GM18502 (cell line): ENCODE results near the gene ARHGAP15.

Experiments used
- ATAC-seq: cut with Tn5 transposase; IDR thresholded peaks from one replicate; pipeline ENCODE4 v1.9.1; 2021; ENCODE audit warnings: mild to moderate bottlenecking; ENCODE audit not compliant: unreplicated experiment, poor library complexity

Gene ARHGAP15

DNA sequence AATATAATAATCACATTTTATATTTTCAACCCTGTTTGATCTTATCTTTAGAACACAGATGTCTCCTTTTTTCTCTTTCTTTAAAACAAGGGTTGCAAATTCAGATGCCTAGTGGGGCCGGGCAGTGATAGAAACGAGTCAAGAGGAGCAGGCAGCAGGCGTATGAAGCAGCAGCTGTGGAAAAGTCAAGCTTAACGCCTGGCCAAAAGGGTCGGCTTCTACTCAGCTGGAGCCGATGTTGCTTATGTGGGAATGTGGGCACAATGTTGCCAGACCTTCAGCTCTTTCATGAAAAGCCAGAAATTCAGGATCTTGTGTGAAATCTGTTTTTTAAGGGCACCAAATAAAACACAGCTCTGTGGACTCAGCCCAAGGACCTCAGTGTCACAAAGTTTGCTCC, 642.7 kb downstream of the ARHGAP15 start:
- no peak for ATAC-seq

GRCh38 chr2:143776526-143777297, 647.5 kb downstream of the ARHGAP15 start:
- no peak for ATAC-seq

DNA sequence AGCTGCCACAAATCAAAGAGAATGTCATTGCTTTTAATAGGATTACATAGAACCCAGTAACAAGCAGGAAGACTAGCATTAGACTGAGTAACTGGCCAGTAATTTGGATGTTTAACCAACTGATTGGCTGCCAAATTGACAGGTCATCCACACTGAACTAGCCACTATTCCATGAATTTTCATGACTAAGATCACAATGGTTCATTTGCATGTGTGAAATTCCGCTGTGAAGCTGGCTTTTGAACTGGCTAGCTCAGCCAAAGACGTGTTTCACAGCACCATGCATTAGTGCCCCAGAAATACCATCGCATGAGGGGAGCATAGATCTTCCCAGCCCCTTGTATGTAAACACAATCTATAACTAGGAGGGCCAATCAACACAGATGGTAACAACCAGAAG, 649.8 kb downstream of the ARHGAP15 start:
- ATAC-seq: no peak

GRCh38 chr2:143786026-143786765, 657.0 kb downstream of the ARHGAP15 start:
- ATAC-seq: no peak

DNA sequence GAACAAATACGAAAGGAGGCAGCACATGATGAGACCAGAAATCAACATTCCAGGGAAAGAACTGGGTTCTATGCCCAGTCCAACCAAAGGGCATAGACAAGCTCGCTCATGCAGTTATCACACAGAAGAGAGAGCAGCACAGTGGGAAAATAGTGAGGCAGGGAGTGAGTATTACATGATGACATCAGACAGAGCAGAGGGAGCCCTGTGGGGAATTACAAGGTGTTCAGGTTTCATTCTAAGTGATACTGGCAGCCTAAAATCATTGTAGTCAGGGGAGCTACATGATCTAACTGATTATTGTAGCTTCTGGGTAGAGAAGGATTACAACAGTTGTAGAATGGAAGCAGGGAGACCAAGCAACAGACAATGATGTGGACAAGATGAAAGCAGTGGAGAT, 658.5 kb downstream of the ARHGAP15 start:
- ATAC-seq: no peak

GRCh38 chr2:143792602-143793001, 663.4 kb downstream of the ARHGAP15 start:
- no peak for ATAC-seq

- no peak for ATAC-seq
Measured at GRCh38 chr2:143793381-143793780, 664.2 kb downstream of the ARHGAP15 start.

DNA sequence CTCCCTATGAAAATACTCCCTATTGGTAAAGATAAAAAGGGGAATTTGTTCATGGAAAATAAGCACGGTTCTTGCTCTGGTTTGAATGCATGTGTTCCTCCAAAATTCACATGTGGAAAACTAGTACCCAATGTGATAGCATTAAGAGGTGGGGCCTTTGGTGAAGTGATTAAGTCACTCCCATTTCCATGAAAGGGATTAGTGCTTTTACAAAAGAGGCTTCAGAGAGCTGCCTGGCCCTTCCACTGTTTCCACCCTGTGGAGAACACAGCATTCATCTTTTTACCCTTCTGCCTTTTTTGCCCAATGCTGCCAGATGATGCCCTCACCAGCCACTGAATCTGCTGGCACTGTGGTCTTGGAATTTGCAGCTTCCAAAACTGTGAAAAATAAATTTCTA, 666.8 kb downstream of the ARHGAP15 start:
- ATAC-seq: no peak

DNA sequence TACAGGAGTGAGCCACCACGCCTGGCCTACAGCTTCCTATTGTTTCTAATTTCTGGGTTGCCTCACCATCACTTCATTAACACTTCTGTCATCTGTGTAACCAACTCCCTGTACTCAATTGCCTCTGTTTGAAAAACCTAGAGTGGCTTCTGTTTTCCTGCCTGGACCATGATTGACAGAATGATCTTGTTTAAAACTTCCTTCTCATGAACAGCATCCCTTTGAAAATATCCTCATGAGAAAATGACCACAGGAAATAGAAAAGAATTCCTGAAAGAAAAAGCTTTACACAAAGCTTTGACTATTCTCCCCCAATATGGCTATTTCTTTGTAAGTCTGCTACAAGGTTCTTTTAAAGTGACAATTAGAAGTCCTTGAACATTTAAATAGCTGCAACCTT, 672.3 kb downstream of the ARHGAP15 start:
- no peak for ATAC-seq

DNA sequence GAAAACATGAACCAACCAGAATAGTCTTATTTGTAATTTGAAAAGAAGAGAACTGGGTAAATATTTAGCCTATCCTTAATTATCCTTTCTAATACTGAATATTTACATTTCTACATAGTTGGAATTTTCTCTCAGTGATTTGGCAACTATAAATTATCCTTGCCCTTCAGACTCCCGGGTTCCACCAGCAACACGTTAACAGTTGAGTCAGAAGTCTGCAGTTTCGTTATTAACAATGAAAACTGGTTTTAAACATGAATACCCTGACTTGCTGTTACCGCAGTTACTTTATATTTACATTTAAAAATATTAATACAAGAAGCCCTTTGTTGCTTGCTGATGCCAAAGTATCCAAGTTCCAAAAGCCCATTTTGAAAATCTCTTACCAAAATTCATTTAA, 673.0 kb downstream of the ARHGAP15 start:
- ATAC-seq: peak; percentile 54

- peak; percentile 91 for ATAC-seq
Measured at GRCh38 chr2:143802871-143803650, 673.8 kb downstream of the ARHGAP15 start.

DNA sequence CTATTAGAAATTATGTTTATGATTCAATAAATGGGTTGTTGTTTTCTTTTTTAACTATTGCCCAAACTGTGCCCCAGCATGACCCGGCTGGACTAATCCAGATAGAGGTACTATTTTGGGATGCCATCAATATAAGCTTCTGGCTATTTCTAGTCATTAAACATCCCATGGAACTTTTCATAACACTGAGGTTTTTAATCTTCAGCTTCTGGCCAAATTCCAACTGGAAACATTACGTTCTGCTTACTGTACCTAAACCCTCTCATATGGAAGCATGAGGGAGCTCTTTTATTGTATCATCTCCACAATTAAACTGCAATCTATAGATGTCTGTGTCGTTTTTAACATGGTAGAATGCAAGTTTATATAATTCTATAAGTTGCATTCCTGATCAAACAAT, 674.7 kb downstream of the ARHGAP15 start:
- ATAC-seq: no peak

DNA sequence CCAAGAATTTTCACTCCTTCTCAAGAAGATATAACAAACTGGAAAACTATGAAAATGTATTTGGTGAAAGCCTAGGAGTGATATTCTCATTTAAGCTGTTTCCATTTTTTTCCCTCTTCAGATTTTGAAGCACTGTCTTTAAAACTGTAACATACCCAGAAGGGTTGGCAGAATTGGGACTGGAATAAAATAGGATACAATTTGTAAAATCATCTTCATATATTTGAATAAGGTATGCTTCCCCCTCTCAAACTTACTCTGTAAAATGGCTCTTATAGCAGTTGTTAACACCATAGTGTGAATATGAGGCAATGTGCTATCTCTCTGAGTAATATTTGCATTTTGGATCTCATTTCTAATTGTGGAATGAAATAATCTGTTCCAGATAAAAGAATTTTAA, 676.4 kb downstream of the ARHGAP15 start:
- no peak for ATAC-seq

- ATAC-seq: no peak
Measured at GRCh38 chr2:143807192-143807591, 678.0 kb downstream of the ARHGAP15 start.

DNA sequence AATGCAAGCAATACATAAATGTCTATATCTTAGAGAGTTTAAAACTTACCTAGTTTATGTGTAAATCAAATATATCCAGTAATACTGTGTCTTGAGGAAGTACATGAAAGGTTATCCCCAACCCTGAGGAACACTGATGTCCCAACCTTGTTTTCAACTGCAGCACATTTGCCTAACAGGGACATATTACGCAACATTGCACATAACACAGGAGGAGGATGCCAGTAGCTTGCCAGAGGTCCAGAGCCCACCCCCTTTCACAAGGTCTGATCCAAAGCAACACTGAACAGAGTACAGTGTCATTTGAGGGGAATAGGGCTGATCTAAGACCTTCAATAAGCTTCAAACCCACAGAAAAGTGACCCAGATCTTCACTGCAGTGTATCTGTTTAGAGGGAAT, 678.5 kb downstream of the ARHGAP15 start:
- ATAC-seq: no peak

- no peak for ATAC-seq
Measured at GRCh38 chr2:143808166-143808565, 678.9 kb downstream of the ARHGAP15 start.

- no peak for ATAC-seq
Measured at GRCh38 chr2:143815082-143815481, 685.9 kb downstream of the ARHGAP15 start.

GRCh38 chr2:143816916-143817315, 687.7 kb downstream of the ARHGAP15 start:
- ATAC-seq: no peak
